Stimulated activated CD4-positive, alpha-beta T cell treated with anti-CD3 and anti-CD28 coated beads, Interleukin-15, amount 100 ng/mL, for 48 hours (primary cell): ENCODE measurements around the gene ZNRD2.

Experiments used
- DNase-seq, 2 donors: peaks; one replicate each; pipeline ENCODE4 v3.0.0-alpha.2; 2020; ENCODE audit warnings: low read depth in 2 of 2

Gene ZNRD2

GRCh38 chr11:65588199-65589054 lies 18.1 kb downstream of the ZNRD2 start:
- DNase-seq = peak; percentile 70 to 75

GRCh38 chr11:65589444-65590239 lies 19.4 kb downstream of the ZNRD2 start:
- DNase-seq = no peak

GRCh38 chr11:65590240-65590738 lies 20.0 kb downstream of the ZNRD2 start:
- no peak for DNase-seq

- no peak for DNase-seq
Observed at GRCh38 chr11:65591939-65592857, 21.9 kb downstream of the ZNRD2 start.

GRCh38 chr11:65592858-65593517 lies 22.7 kb downstream of the ZNRD2 start:
- DNase-seq = no peak

- DNase-seq = no peak
Observed at GRCh38 chr11:65593518-65594414, 23.5 kb downstream of the ZNRD2 start.

- DNase-seq = no peak
Observed at GRCh38 chr11:65595131-65595530, 24.9 kb downstream of the ZNRD2 start.

- no peak for DNase-seq
Observed at GRCh38 chr11:65595543-65596281, 25.4 kb downstream of the ZNRD2 start, which contains the start of gene KCNK7. Gene KCNK7 (minus strand): TSS chr11:65595800. CDS start chr11:65595772, 28 bp downstream.

- no peak for DNase-seq
Observed at GRCh38 chr11:65596520-65596919, 26.2 kb downstream of the ZNRD2 start.

- DNase-seq = no peak
Observed at GRCh38 chr11:65598258-65598699, 28.0 kb downstream of the ZNRD2 start.

- no peak for DNase-seq
Observed at GRCh38 chr11:65599216-65599954, 29.1 kb downstream of the ZNRD2 start.

GRCh38 chr11:65599955-65600246 lies 29.6 kb downstream of the ZNRD2 start:
- DNase-seq = no peak

GRCh38 chr11:65604258-65604657 lies 34.0 kb downstream of the ZNRD2 start:
- no peak for DNase-seq

GRCh38 chr11:65606876-65607613 lies 36.8 kb downstream of the ZNRD2 start:
- DNase-seq = no peak

- DNase-seq = no peak
Observed at GRCh38 chr11:65607614-65608426, 37.5 kb downstream of the ZNRD2 start.

- no peak for DNase-seq
Observed at GRCh38 chr11:65609229-65609628, 39.0 kb downstream of the ZNRD2 start.

- DNase-seq = no peak
Observed at GRCh38 chr11:65609665-65610064, 39.4 kb downstream of the ZNRD2 start.
